Fibroblast of the conjunctiva (primary cell): ENCODE results near the gene PKD2L1.
"Not testable (repeated sequence)": the region's sequence is repeated elsewhere in the genome, so short reads cannot be mapped to it uniquely, and the experiment has no call there.

Experiments used
- DNase-seq: peaks from one replicate; pipeline ENCODE4 v3.0.0-alpha.2; 2010; ENCODE audit warnings: low read depth

The PKD2L1 gene

GRCh38 chr10:100330079-100330478, at the start of gene PKD2L1:
PKD2L1 (minus strand) TSS chr10:100330228; CDS start chr10:100330103, 125 bp downstream.
- DNase-seq, result no peak

- no peak for DNase-seq
These were observed 47.8 kb upstream of the PKD2L1 start for GRCh38 chr10:100377830-100378229.

GRCh38 chr10:100376656-100377055, 46.6 kb upstream of the PKD2L1 start:
- DNase-seq, result not testable (repeated sequence)

GRCh38 chr10:100374677-100375353, 44.8 kb upstream of the PKD2L1 start:
- not testable (repeated sequence) for DNase-seq

- DNase-seq, result no peak
These were observed 44.2 kb upstream of the PKD2L1 start for GRCh38 chr10:100374200-100374655.

DNA sequence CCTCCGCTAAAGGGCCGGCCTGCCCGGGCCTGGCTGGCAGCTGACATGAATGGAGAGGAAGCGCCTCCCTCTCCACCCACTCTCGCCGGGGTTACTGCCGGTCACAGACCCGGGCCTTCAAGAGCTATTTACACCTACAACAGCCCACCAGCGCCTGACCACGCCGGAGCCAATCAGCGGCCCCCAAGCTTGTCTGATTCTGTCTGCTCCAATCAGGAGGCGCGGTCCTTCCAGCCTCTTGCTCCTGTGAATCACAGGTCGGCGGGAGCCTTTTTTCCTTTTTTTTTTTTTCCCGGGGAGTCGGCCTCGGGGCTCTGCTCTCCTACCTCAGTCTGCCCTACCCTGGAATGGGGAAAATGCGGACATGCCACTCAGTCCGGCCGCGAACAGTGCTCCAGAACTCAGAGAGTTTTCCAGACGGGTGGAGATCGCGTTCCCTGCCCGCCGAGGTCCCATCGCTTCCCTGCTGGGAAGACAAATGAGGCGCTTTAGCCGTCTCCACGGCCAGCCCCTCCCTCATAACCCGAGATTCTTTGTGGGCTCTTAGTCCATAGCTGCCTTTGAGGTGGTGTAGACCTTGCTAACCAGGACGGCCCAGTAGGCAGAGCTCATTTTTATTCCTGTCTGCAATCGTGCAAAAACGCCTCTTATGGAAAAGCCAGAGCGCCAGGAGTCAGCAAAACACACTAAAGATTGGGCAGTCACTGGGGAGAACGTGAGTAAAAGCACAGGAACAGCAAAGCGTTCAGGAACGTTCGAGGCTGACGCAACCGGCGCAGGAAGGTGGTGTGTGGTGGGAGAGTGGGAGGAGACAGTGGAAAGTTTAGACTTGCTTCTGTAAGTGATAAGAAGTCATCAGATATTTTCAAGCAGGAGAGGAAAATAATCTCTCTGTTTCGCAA, 43.5 kb upstream of the PKD2L1 start:
- peak; percentile 100 for DNase-seq

GRCh38 chr10:100372415-100373297, 42.6 kb upstream of the PKD2L1 start:
- no peak for DNase-seq

DNA sequence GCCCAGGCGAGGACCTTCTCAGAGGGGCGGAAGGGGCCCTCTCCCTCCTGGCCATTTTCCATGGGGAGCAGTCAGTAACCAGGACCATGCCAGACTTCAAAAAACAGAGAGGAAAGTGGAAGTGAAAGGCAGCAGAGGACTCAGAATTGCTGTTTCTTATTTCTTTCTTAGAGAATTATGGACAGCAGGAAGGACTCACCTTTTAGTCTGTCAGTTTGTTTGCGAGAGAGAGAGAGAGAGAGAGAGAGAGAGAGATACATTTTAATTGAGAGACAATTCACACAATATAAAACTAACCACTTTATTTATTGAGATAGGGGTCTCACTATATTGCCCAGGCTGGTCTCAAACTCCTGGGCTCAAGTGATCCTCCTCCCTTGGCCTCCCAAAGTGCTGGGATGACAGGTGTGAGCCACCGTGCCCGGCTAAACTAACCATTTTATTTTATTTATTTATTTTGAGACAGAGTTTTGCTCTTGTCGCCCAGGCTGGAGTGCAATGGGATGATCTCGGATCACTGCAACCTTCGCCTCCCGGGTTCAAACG, 41.5 kb upstream of the PKD2L1 start:
- DNase-seq, result no peak

- peak; percentile 79 for DNase-seq
These were observed 40.9 kb upstream of the PKD2L1 start for GRCh38 chr10:100370714-100371481.

DNA sequence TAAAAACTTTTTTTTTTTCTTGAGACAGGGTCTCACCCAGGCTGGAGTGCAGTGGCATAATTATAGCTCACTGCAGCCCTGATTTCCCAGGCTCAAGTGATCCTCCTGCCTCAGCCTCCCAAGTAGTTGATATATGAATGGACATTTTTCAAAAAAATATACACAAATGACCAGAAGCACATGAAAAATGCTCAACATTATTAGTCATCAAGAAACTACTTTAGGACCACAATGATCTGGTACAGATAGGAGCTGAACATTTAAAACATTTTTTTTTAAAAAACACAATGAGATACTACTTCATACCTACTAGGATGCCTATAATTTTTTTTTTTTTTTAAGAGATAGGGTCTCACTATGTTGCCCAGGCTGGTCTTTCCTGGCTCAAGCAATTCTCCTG, 38.7 kb upstream of the PKD2L1 start:
- DNase-seq, result no peak

- peak; percentile 48 for DNase-seq
These were observed 34.8 kb upstream of the PKD2L1 start for GRCh38 chr10:100364735-100365391.

GRCh38 chr10:100364175-100364574, 34.1 kb upstream of the PKD2L1 start:
- DNase-seq, result no peak

- DNase-seq, result no peak
These were observed 32.8 kb upstream of the PKD2L1 start for GRCh38 chr10:100362570-100363496.

DNA sequence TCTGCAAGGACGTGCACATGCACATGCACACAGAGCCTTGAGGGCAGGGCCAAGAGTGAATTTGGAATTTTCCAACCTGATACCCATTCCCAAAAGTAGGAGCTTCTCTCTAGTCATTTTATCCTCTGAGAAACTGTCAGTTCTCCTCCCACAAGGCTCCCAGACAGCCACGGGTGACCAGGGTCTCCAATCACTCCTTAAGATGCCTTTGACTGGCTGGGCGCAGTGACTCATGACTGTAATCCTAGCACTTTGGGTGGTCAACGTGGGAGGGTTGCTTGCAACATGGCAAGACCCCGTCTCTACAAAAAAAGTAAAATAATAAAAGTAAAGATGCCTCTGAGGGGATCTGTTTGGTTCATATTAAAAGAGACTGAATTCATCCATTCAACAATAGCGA, 30.2 kb upstream of the PKD2L1 start:
- DNase-seq, result no peak

DNA sequence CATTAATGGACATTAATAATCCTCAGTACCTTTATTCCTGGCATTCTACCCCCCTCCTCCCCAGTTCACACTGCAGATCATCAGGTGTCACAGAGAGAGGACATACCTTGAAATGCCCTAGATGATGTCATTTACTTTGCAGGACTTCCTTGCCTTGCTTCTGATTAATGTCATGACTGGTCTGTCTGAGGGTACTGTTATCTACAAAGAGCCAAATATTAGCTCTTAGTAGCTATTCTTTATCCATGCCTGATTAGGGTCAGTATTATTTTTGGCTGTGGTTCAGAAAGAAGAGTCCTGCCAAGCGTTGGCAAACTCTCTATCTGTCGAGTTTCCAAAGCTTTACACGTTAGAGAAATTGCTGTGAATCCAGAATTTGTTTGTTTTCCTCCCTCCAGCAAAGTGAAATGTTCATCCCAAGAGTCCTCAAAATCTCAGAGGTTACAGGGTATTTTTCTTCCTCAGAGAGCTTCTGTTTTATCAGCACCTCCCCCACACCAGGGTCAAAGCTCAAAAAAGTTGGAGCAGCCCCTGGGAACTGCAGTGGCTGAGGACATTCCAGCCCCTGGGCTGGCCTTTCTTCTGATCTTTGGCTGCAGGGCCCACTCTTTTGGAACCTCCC, 29.6 kb upstream of the PKD2L1 start:
- no peak for DNase-seq

GRCh38 chr10:100359030-100359432, 29.0 kb upstream of the PKD2L1 start:
- DNase-seq, result no peak

- DNase-seq, result no peak
These were observed 27.2 kb upstream of the PKD2L1 start for GRCh38 chr10:100357059-100357858.
